OCI-LY7 (cell line): ENCODE results near the gene CDH23. TPM values are rescaled to one million over a fixed set of nuclear protein-coding genes. Genes with fewer than 3 reads are reported as not detected.

ENCODE experiments used
- BruUV-seq: library from RNA; stranded (reverse); fragments of 400-500 nt; replicated peaks from 2 replicates; lab custom pipeline; 2021; lab: Mats Ljungman, UMichigan
- CTCF ChIA-PET: fragments of 300-600 bp; sonication (Branson Sonifier 250); formaldehyde crosslinking; loops from one replicate; lab custom pipeline; 2022; ENCODE audit warnings: antibody characterized with exemption; ENCODE audit not compliant: unreplicated experiment; lab: Charles Lee
- POLR2A ChIA-PET: fragments of 300-600 bp; sonication (Branson Sonifier 250); formaldehyde crosslinking; loops from one replicate; lab custom pipeline; 2022; ENCODE audit warnings: antibody characterized with exemption; lab: Charles Lee
- DNase-seq: peaks from one replicate; pipeline ENCODE4 v3.0.0-alpha.2; 2015; ENCODE audit warnings: low spot score
- H2AFZ ChIP-seq: fragments of 200-600 bp; sonication (generic), shearing (Covaris generic); 2 replicates; pipeline ENCODE4 v1.6.1; 2014; ENCODE audit warnings: mild to moderate bottlenecking, antibody characterized with exemption, low read length, moderate library complexity
- H3K27ac ChIP-seq: fragments of 200-600 bp; sonication (generic); 2 replicates; pipeline ENCODE4 v1.5.1; 2014; ENCODE audit warnings: mixed run types, low read depth, mild to moderate bottlenecking, moderate library complexity, low read length, inconsistent platforms; ENCODE audit not compliant: poor library complexity, severe bottlenecking
- H3K36me3 ChIP-seq: fragments of 200-600 bp; sonication (generic); 2 replicates; pipeline ENCODE4 v1.6.1; 2014; ENCODE audit warnings: mild to moderate bottlenecking, antibody characterized with exemption, low read length, moderate library complexity, mixed read lengths; ENCODE audit not compliant: insufficient read depth
- H3K4me1 ChIP-seq: fragments of 200-600 bp; sonication (generic); 2 replicates; pipeline ENCODE4 v1.5.1; 2014; ENCODE audit warnings: mild to moderate bottlenecking, low read length; ENCODE audit not compliant: insufficient read depth, poor library complexity, severe bottlenecking
- H3K4me2 ChIP-seq: fragments of 200-600 bp; sonication (generic); 2 replicates; pipeline ENCODE4 v1.6.1; 2014; ENCODE audit warnings: mild to moderate bottlenecking, low read length
- H3K4me3 ChIP-seq: fragments of 200-600 bp; sonication (generic); 2 replicates; pipeline ENCODE4 v1.5.1; 2014; ENCODE audit warnings: mild to moderate bottlenecking, low read depth, low read length; ENCODE audit not compliant: poor library complexity, severe bottlenecking
- H3K79me2 ChIP-seq: fragments of 200-600 bp; sonication (generic); 2 replicates; pipeline ENCODE4 v1.6.1; 2016; ENCODE audit warnings: low read depth, mild to moderate bottlenecking, low read length, moderate library complexity, mixed read lengths; ENCODE audit not compliant: insufficient read depth
- H3K9me2 ChIP-seq: fragments of 200-600 bp; sonication (generic); 2 replicates; pipeline ENCODE4 v1.6.1; 2016; ENCODE audit warnings: mild to moderate bottlenecking, low read length, mixed read lengths; ENCODE audit not compliant: insufficient read depth
- H3K9me3 ChIP-seq: fragments of 200-600 bp; sonication (generic); 2 replicates; pipeline ENCODE4 v1.6.1; 2014; ENCODE audit warnings: mild to moderate bottlenecking, mixed run types, low read length, mixed read lengths
- H4K20me1 ChIP-seq: fragments of 200-600 bp; sonication (generic); 2 replicates; pipeline ENCODE4 v1.6.1; 2014; ENCODE audit warnings: mild to moderate bottlenecking, antibody characterized with exemption, low read length, moderate library complexity, mixed read lengths; ENCODE audit not compliant: insufficient read depth
- EZH2phosphoT487 ChIP-seq: fragments of 200-600 bp; sonication (generic); IDR thresholded peaks from 2 replicates; pipeline ENCODE4 v1.6.1; 2018; ENCODE audit warnings: low read depth, borderline replicate concordance, mild to moderate bottlenecking, mixed run types, antibody characterized with exemption, low read length, moderate library complexity, mixed read lengths
- intact Hi-C: fragments of 100-400 bp; cut with micrococcal nuclease; formaldehyde crosslinking; loops from one replicate; pipeline ENCODE4 v1.10.0; 2022; ENCODE audit not compliant: unreplicated experiment
- total RNA-seq, 2 experiments: library from RNA; depleted of rRNA in 1 of 2; stranded (reverse); fragments of >200 nt in 1 of 2; shearing (Covaris generic) in 1 of 2; gene quantifications; 2 replicates each; pipeline ENCODE4 v1.2.3, GENCODE V29; 2014 to 2022
- TF ChIP-seq, protein P1 (sequence below): fragments of 200-600 bp; sonication (generic); conservative IDR thresholded peaks from 2 replicates; pipeline ENCODE4 v1.5.1; 2014; ENCODE audit warnings: mild to moderate bottlenecking, antibody characterized with exemption, low read length, moderate library complexity, mixed read lengths

CDH23 gene
- total RNA-seq, 2 experiments from 2014 or later: 0.92 to 9.9 TPM

DNA sequence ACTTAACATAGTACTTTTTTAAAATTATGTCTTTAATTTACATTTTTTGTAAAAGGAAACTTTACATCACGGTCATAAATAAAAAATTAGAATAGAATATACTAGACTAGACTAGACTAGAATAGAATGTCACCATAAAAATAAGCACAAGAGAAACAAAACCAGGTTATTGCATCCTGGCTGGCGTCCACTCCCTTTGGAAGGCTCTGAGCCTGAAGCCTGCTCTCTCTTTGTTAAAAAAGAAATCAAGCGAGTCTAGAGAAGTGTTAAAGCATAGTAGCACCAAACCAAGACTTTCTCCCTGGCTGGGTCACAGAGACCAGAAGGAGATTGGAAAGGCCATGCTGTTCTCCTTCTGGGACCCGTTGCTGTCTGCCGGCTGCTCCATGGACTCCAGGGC is 218.2 kb downstream of the CDH23 start:
- intact Hi-C loops: no loop called here
- DNase-seq: no peak
- Histone ChIP-seq H3K4me2 (no peak overlapping the region), H3K4me3 (no peak overlapping the region), H4K20me1 (no peaks in the 10 kb centered on the region), H3K36me3 (no peaks in the 10 kb centered on the region), H2AFZ (no peak overlapping the region), H3K79me2 (no peaks in the 10 kb centered on the region), H3K27ac (no peak overlapping the region), H3K9me3 (no peaks in the 10 kb centered on the region), H3K4me1 (peaks cover 17% of the 10 kb centered on the region), H3K9me2 (no peaks in the 10 kb centered on the region)
- no TSS peak for BruUV-seq
- TF ChIP-seq, protein P1, sequence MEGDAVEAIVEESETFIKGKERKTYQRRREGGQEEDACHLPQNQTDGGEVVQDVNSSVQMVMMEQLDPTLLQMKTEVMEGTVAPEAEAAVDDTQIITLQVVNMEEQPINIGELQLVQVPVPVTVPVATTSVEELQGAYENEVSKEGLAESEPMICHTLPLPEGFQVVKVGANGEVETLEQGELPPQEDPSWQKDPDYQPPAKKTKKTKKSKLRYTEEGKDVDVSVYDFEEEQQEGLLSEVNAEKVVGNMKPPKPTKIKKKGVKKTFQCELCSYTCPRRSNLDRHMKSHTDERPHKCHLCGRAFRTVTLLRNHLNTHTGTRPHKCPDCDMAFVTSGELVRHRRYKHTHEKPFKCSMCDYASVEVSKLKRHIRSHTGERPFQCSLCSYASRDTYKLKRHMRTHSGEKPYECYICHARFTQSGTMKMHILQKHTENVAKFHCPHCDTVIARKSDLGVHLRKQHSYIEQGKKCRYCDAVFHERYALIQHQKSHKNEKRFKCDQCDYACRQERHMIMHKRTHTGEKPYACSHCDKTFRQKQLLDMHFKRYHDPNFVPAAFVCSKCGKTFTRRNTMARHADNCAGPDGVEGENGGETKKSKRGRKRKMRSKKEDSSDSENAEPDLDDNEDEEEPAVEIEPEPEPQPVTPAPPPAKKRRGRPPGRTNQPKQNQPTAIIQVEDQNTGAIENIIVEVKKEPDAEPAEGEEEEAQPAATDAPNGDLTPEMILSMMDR: no peak
- no peak for TF ChIP-seq EZH2phosphoT487
- ChIA-PET CTCF (no interaction called here), POLR2A (no interaction called here)

DNA sequence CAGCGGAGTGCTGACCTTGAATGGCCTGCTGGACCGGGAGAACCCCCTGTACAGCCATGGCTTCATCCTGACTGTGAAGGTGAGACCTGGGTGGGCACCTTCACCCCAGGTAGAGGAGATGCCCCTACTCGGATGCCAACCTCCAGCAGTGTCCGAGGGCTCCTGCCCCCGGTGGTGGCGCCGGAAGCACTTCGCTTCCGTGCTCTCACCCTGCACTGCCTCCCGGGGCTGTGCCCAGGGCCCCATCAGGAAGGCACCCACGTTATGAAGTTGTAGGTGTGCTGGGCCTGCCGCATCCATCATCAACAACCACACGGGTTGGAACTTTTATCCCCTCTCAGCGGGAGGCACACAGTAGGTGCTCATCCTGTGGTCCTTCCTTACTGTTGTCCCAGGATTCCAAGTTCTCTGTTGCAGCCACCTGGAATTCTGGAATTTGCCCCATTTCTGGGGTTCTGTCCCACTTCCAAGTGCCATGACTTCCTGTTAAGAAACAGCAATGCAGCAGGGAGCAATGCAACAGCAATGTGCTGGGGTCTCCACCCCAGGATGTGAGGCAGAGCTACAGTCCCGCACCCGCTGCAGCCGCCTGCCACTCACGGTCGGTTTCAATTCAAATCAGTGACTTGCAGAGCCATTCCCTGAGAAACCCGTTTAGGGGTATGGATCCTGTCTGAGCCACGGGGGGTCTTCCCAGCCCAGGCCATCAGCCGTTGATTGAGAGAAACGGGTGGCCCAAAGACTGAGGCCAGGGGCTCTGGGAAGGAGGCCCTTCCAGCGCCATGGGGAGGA is 219.0 kb downstream of the CDH23 start:
- CTCF ChIA-PET: no interaction called here
- H3K79me2 ChIP-seq: no peaks in the 10 kb centered on the region
- H3K4me1 ChIP-seq: peaks cover 25% of the 10 kb centered on the region
- no peaks in the 10 kb centered on the region for H3K9me2 ChIP-seq
- no peak overlapping the region for H3K4me3 ChIP-seq
- H4K20me1 ChIP-seq: no peaks in the 10 kb centered on the region
- H3K9me3 ChIP-seq: no peaks in the 10 kb centered on the region
- H2AFZ ChIP-seq: no peak overlapping the region
- H3K36me3 ChIP-seq: no peaks in the 10 kb centered on the region
- BruUV-seq: no TSS peak
- no peak overlapping the region for H3K27ac ChIP-seq
- intact Hi-C loops: no loop called here
- H3K4me2 ChIP-seq: no peak overlapping the region
- no peak for TF ChIP-seq EZH2phosphoT487
- TF ChIP-seq, protein P1: no peak
- POLR2A ChIA-PET: no interaction called here
- no peak for DNase-seq
